Measurements from ENCODE around the gene CPD. TPM values are rescaled to one million over a fixed set of nuclear protein-coding genes. Genes with fewer than 3 reads are reported as not detected.

The CPD gene
- total and polyA plus RNA-seq, 2 experiments from 2014 or later, result 28.0 to 121 TPM

GRCh38 chr17:30381340-30381659 is 2.6 kb downstream of the CPD start:
- Histone ChIP-seq H3K9me3 (ENCODE audit: low read depth) (no peaks in the 10 kb centered on the region), H3K9me2 (ENCODE audit: insufficient read depth) (no peaks in the 10 kb centered on the region), H3K27ac (no peak overlapping the region), H3K4me2 (ENCODE audit: unreplicated experiment) (peak overlapping the region; percentile 96), H3K4me1 (ENCODE audit: insufficient read depth) (peaks cover 50% of the 10 kb centered on the region), H3F3A (ENCODE audit: insufficient read depth) (peaks cover 33% of the 10 kb centered on the region), H3K79me2 (ENCODE audit: insufficient read depth) (peaks cover 73% of the 10 kb centered on the region), H3K4me3 (peak overlapping the region; percentile 84), H3K36me3 (ENCODE audit: low read depth) (peaks cover 8% of the 10 kb centered on the region; the same call in 1 of the 2 replicates), H3K9ac (peak overlapping the region; percentile 88), H3K27me3 (replicated peaks; ENCODE audit: insufficient read depth) (no peaks in the 10 kb centered on the region), H2AFZ (no peak overlapping the region), H4K20me1 (ENCODE audit: insufficient read depth) (no peaks in the 10 kb centered on the region)
- in situ Hi-C loops (cut with MboI), result no loop called here
- 93 to 94% methylated on average over 2 of the region's 2 CpGs for WGBS, 2 experiments (ENCODE audit: low coverage in 1 of 2, low lambda C conversion rate in 2 of 2, missing lambda C conversion rate in 2 of 2)
- no peak for TF ChIP-seq EZH2 (IDR thresholded peaks at IDR 0.05; ENCODE audit: insufficient read depth, poor library complexity, severe bottlenecking)
- no peak for TF ChIP-seq EZH2phosphoT487 (IDR thresholded peaks at IDR 0.05; ENCODE audit: insufficient read depth, low read depth)
- no peak for DNase-seq

GRCh38 chr17:30382345-30382744 is 3.6 kb downstream of the CPD start:
- H3K4me3 ChIP-seq, result 0 out of 2 replicates have a peak overlapping the region, but pooled peaks have one; percentile 1
- in situ Hi-C loops (cut with MboI), result no loop called here

GRCh38 chr17:30388321-30389179 is 9.8 kb downstream of the CPD start:
- H3K36me3 ChIP-seq (ENCODE audit: low read depth), result peaks cover 27% of the 10 kb centered on the region; the same call in 1 of the 2 replicates
- peaks cover 51% of the 10 kb centered on the region for H3K79me2 ChIP-seq (ENCODE audit: insufficient read depth)
- H3K4me1 ChIP-seq (ENCODE audit: insufficient read depth), result peaks cover 6% of the 10 kb centered on the region; the same call in 1 of the 2 replicates
- 93 to 94% methylated on average over 35 of the region's 35 CpGs for WGBS, 2 experiments (ENCODE audit: low coverage in 1 of 2, low lambda C conversion rate in 2 of 2, missing lambda C conversion rate in 2 of 2)
- H3K9me3 ChIP-seq (ENCODE audit: low read depth), result no peaks in the 10 kb centered on the region
- H3K4me2 ChIP-seq (ENCODE audit: unreplicated experiment), result no peak overlapping the region
- H3K9ac ChIP-seq, result no peak overlapping the region
- no peak for DNase-seq
- no peaks in the 10 kb centered on the region for H3K9me2 ChIP-seq (ENCODE audit: insufficient read depth)
- no peaks in the 10 kb centered on the region for H3K27me3 ChIP-seq (replicated peaks; ENCODE audit: insufficient read depth)
- H3K4me3 ChIP-seq, result no peak overlapping the region
- TF ChIP-seq EZH2phosphoT487 (IDR thresholded peaks at IDR 0.05; ENCODE audit: insufficient read depth, low read depth) (no peak), EZH2 (IDR thresholded peaks at IDR 0.05; ENCODE audit: insufficient read depth, poor library complexity, severe bottlenecking) (no peak)
- H3K27ac ChIP-seq, result peak overlapping the region; percentile 62
- H4K20me1 ChIP-seq (ENCODE audit: insufficient read depth), result no peaks in the 10 kb centered on the region
- peaks cover 4% of the 10 kb centered on the region; the same call in 1 of the 2 replicates for H3F3A ChIP-seq (ENCODE audit: insufficient read depth)
- H2AFZ ChIP-seq, result no peak overlapping the region
- in situ Hi-C loops (cut with MboI), result no loop called here

More at GRCh38 chr17:30382345-30382744, 3.6 kb downstream of the CPD start:
- H2AFZ ChIP-seq, result no peak overlapping the region
- DNase-seq, result no peak
- H3F3A ChIP-seq (ENCODE audit: insufficient read depth), result peaks cover 22% of the 10 kb centered on the region
- no peaks in the 10 kb centered on the region for H3K9me3 ChIP-seq (ENCODE audit: low read depth)
- no peak overlapping the region for H3K9ac ChIP-seq
- H3K36me3 ChIP-seq (ENCODE audit: low read depth), result peaks cover 18% of the 10 kb centered on the region; the same call in 1 of the 2 replicates
- no peaks in the 10 kb centered on the region for H3K27me3 ChIP-seq (replicated peaks; ENCODE audit: insufficient read depth)
- H4K20me1 ChIP-seq (ENCODE audit: insufficient read depth), result no peaks in the 10 kb centered on the region
- no peaks in the 10 kb centered on the region for H3K9me2 ChIP-seq (ENCODE audit: insufficient read depth)
- H3K27ac ChIP-seq, result no peak overlapping the region
- TF ChIP-seq EZH2 (IDR thresholded peaks at IDR 0.05; ENCODE audit: insufficient read depth, poor library complexity, severe bottlenecking) (no peak), EZH2phosphoT487 (IDR thresholded peaks at IDR 0.05; ENCODE audit: insufficient read depth, low read depth) (no peak)
- H3K4me1 ChIP-seq (ENCODE audit: insufficient read depth), result peaks cover 40% of the 10 kb centered on the region
- WGBS, 2 experiments (ENCODE audit: low coverage in 1 of 2, low lambda C conversion rate in 2 of 2, missing lambda C conversion rate in 2 of 2), result 84 to 85% methylated on average over 1 of the region's 1 CpG
- H3K79me2 ChIP-seq (ENCODE audit: insufficient read depth), result peaks cover 84% of the 10 kb centered on the region
- H3K4me2 ChIP-seq (ENCODE audit: unreplicated experiment), result peak overlapping the region; percentile 96

GRCh38 chr17:30389756-30390300 is 11.1 kb downstream of the CPD start:
- peaks cover 4% of the 10 kb centered on the region; the same call in 1 of the 2 replicates for H3F3A ChIP-seq (ENCODE audit: insufficient read depth)
- no peak for TF ChIP-seq EZH2phosphoT487 (IDR thresholded peaks at IDR 0.05; ENCODE audit: insufficient read depth, low read depth)
- no peak for TF ChIP-seq EZH2 (IDR thresholded peaks at IDR 0.05; ENCODE audit: insufficient read depth, poor library complexity, severe bottlenecking)
- no peaks in the 10 kb centered on the region for H4K20me1 ChIP-seq (ENCODE audit: insufficient read depth)
- peaks cover 6% of the 10 kb centered on the region; the same call in 1 of the 2 replicates for H3K4me1 ChIP-seq (ENCODE audit: insufficient read depth)
- in situ Hi-C loops (cut with MboI), result no loop called here
- peaks cover 46% of the 10 kb centered on the region for H3K79me2 ChIP-seq (ENCODE audit: insufficient read depth)
- no peaks in the 10 kb centered on the region for H3K9me2 ChIP-seq (ENCODE audit: insufficient read depth)
- 51 to 53% methylated on average over 6 of the region's 6 CpGs for WGBS, 2 experiments (ENCODE audit: low coverage in 1 of 2, low lambda C conversion rate in 2 of 2, missing lambda C conversion rate in 2 of 2)
- H3K27ac ChIP-seq, result peak overlapping the region; percentile 62
- H3K9ac ChIP-seq, result peak overlapping the region; percentile 53
- H2AFZ ChIP-seq, result peak overlapping the region; percentile 23; the same call in 1 of the 2 replicates
- H3K4me2 ChIP-seq (ENCODE audit: unreplicated experiment), result peak overlapping the region; percentile 47
- DNase-seq, result peak; percentile 74
- H3K4me3 ChIP-seq, result no peak overlapping the region
- peaks cover 28% of the 10 kb centered on the region; the same call in 1 of the 2 replicates for H3K36me3 ChIP-seq (ENCODE audit: low read depth)
- H3K9me3 ChIP-seq (ENCODE audit: low read depth), result no peaks in the 10 kb centered on the region
- H3K27me3 ChIP-seq (replicated peaks; ENCODE audit: insufficient read depth), result no peaks in the 10 kb centered on the region
